Measurements from ENCODE around the gene MMP2.

Gene MMP2

DNA sequence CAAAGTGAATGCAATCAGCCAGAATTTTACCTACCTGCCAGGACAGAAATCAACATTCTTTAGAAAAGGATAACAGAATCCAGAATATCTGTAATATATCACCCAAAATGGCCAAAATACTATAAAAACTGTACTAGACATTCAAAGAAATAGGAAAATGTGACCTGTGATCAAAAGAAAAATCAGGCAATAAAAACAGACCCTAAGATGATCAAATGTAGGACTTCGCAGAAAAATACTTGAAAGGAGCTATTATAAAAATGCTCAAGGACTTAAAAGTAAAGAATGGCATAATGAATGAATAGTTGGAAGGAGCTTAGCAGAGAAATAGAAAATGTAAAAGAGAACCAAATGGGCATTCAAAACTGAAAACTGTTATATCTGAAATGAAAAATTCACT, 33.9 kb downstream of the MMP2 start:
- no peak overlapping the region for H3K4me3 ChIP-seq (ENCODE audit: low read length)
- TF ChIP-seq, protein P1, sequence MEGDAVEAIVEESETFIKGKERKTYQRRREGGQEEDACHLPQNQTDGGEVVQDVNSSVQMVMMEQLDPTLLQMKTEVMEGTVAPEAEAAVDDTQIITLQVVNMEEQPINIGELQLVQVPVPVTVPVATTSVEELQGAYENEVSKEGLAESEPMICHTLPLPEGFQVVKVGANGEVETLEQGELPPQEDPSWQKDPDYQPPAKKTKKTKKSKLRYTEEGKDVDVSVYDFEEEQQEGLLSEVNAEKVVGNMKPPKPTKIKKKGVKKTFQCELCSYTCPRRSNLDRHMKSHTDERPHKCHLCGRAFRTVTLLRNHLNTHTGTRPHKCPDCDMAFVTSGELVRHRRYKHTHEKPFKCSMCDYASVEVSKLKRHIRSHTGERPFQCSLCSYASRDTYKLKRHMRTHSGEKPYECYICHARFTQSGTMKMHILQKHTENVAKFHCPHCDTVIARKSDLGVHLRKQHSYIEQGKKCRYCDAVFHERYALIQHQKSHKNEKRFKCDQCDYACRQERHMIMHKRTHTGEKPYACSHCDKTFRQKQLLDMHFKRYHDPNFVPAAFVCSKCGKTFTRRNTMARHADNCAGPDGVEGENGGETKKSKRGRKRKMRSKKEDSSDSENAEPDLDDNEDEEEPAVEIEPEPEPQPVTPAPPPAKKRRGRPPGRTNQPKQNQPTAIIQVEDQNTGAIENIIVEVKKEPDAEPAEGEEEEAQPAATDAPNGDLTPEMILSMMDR (conservative IDR thresholded peaks at IDR 0.05; ENCODE audit: low read length): no peak
- no peak for DNase-seq (ENCODE audit: low read depth)

DNA sequence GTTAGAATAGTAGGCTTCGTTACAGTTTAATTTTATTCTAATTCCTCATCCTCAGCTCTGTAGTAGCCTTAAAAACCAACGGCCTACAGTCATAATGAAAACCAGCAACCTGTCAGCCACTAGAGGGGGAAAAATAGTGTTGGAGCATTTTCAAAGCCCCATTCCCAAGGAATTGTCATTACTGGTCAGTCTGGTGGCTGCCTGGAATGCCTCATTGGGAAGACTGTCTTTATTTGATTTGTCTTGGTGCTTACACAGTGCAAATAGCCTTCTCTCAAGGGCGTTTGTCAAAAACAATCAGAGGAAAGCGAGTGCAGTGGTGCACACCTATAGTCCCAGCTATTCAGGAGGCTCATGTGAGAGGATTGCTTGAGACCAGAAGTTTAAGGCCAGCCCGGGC, 34.6 kb downstream of the MMP2 start:
- no peak for DNase-seq (ENCODE audit: low read depth)
- H3K4me3 ChIP-seq (ENCODE audit: low read length): no peak overlapping the region
- TF ChIP-seq, protein P1 (conservative IDR thresholded peaks at IDR 0.05; ENCODE audit: low read length): peak; percentile 21; the same call in 1 of the 2 replicates

DNA sequence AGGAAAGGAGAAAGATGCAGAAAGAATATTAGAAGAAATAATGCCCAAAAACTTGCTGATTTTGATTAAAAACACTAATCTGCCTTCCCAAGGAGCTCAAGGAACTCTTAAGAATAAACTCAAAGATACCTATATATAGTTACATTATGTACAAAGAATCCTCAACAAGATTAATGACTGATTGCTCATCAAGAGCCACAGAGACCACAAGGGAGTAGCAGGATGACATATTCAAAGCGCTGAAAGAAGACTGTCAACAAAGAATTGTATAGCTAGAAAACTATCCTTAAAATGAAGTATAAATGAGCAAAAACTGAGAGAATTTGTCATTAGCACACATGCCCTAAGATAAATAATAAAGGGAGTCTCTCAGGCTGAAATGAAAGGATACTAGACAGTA, 36.1 kb downstream of the MMP2 start:
- TF ChIP-seq, protein P1 (conservative IDR thresholded peaks at IDR 0.05; ENCODE audit: low read length): no peak
- DNase-seq (ENCODE audit: low read depth): no peak
- H3K4me3 ChIP-seq (ENCODE audit: low read length): no peak overlapping the region

DNA sequence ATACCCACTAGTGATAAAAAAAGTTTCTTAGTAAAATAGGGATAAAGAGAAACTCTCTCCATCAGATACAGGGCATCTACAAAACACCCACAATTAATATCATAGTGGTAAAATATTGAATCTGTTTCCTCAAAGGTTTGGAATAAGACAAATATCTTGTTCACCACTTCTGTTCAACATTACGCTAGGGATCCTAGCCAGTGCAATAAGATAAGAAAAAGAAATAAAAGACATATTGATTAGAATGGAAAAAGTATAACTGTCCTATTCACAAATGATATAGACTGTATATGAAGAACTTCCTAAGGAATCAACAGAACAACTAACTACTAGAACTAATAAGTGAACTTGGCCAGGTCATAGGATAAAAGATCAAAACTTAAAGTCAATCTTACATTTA, 42.8 kb downstream of the MMP2 start:
- DNase-seq (ENCODE audit: low read depth): no peak
- TF ChIP-seq, protein P1 (conservative IDR thresholded peaks at IDR 0.05; ENCODE audit: low read length): no peak
- H3K4me3 ChIP-seq (ENCODE audit: low read length): no peak overlapping the region

DNA sequence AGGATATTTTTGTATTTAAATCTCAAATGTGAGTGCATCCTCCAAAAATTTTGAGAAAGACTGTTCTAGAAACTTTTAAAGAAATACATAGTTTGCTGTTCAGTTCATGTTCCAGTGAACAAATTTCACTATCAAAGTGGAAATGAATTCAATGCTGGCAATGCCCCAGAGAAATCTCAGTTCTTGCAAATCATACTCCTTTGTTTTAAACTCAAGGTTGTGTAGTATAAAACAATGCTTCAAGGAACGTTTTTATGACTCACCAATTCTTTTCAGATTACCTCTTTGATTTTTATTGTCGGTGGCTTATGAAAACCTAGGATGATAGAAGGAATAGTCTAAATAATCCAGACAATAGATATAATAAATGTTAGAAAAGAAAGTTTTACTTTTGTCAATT, 47.4 kb downstream of the MMP2 start:
- H3K4me3 ChIP-seq (ENCODE audit: low read length): no peak overlapping the region
- TF ChIP-seq, protein P1 (conservative IDR thresholded peaks at IDR 0.05; ENCODE audit: low read length): no peak
- DNase-seq (ENCODE audit: low read depth): no peak

DNA sequence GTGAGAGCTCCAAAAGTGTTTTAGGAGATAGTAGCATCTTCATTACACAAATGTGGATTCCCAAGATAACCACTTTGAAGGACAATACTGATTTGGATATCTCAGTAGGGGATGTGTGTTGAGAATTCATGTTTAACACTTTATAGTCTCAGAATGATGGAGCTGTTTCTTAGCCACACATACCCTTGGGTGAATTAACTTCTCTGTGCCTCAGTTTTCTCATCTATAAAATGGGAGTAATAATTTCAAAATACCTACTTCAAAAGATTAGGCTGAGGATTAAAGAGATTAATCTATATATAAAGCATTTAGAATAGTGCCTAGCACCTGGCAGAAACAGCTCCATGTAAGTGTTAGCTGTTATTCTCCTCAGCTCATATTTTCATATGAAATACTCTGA, 48.9 kb downstream of the MMP2 start:
- TF ChIP-seq, protein P1 (conservative IDR thresholded peaks at IDR 0.05; ENCODE audit: low read length): no peak
- no peak overlapping the region for H3K4me3 ChIP-seq (ENCODE audit: low read length)
- DNase-seq (ENCODE audit: low read depth): no peak

DNA sequence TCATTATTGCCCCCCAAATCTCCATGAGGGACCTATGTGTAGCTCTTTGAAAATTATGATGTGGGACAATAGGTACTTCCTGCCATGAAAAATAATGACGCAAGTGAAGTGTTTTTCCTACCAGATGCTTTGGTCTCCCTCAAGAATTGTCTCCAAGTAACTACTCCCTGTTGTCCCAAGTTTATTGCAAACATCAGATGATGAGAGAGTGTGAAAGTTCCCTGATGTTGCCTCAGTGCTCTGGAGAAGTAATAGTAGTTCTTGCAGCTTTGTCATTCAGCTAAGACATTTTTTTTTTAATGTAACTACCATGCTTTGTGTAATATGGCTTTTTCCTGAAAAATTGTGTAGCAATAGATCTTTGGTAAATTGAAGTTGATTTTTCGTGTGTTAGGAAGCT, 50.0 kb downstream of the MMP2 start:
- peak; percentile 55 for DNase-seq (ENCODE audit: low read depth)
- no peak overlapping the region for H3K4me3 ChIP-seq (ENCODE audit: low read length)
- TF ChIP-seq, protein P1 (conservative IDR thresholded peaks at IDR 0.05; ENCODE audit: low read length): no peak
